PC-9 (cell line): ENCODE measurements around the gene TMPO. TPM values are rescaled to one million over a fixed set of nuclear protein-coding genes. Genes with fewer than 3 reads are reported as not detected.
A peak's percentile ranks its signal among the peaks of the same experiment; 100 is the strongest.

ENCODE experiments used
- BruUV-seq: library from RNA; stranded (reverse); fragments of 400-500 nt; replicated peaks from 2 replicates; lab custom pipeline; 2021; lab: Mats Ljungman, UMichigan
- CTCF ChIA-PET: fragments of 300-600 bp; sonication (Branson Sonifier 250); formaldehyde crosslinking; loops from one replicate; lab custom pipeline; 2022; ENCODE audit warnings: antibody characterized with exemption; lab: Charles Lee
- POLR2A ChIA-PET: fragments of 300-600 bp; sonication (Branson Sonifier 250); formaldehyde crosslinking; loops from one replicate; lab custom pipeline; 2022; ENCODE audit warnings: antibody characterized with exemption; ENCODE audit not compliant: unreplicated experiment; lab: Charles Lee
- DNase-seq, 2 experiments: peaks; one replicate each; pipeline versions ENCODE4 v3.0.0 to v3.0.0-alpha.2; 2015 to 2022; ENCODE audit warnings: mixed read lengths in 1 of 2
- H2AFZ ChIP-seq: fragments of 200-600 bp; sonication (generic); 2 replicates; pipeline ENCODE4 v1.8.1; 2017; ENCODE audit warnings: antibody characterized with exemption
- H3F3A ChIP-seq: fragments of 200-600 bp; sonication (generic); 2 replicates; pipeline ENCODE4 v1.8.1; 2017; ENCODE audit warnings: antibody characterized with exemption, mild to moderate bottlenecking, low read depth; ENCODE audit not compliant: insufficient read depth
- H3K27ac ChIP-seq: fragments of 200-600 bp; sonication (generic); 2 replicates; pipeline ENCODE4 v1.6.1; 2016; ENCODE audit warnings: mixed run types
- H3K27me3 ChIP-seq: fragments of 200-600 bp; sonication (generic); 2 replicates; pipeline ENCODE4 v1.6.1; 2016; ENCODE audit warnings: low read depth, mixed run types; ENCODE audit not compliant: insufficient read depth
- H3K36me3 ChIP-seq: fragments of 200-600 bp; sonication (generic); 2 replicates; pipeline ENCODE4 v1.6.1; 2016; ENCODE audit warnings: low read depth, mixed run types
- H3K4me1 ChIP-seq: fragments of 200-600 bp; sonication (generic); replicated peaks from 2 replicates; pipeline ENCODE4 v1.6.1; 2016; ENCODE audit warnings: mixed run types; ENCODE audit not compliant: insufficient read depth
- H3K4me2 ChIP-seq: fragments of 200-600 bp; sonication (generic); 2 replicates; pipeline ENCODE4 v1.6.1; 2017; ENCODE audit warnings: mixed run types
- H3K4me3 ChIP-seq: fragments of 200-600 bp; sonication (generic); 2 replicates; pipeline ENCODE4 v1.6.1; 2016; ENCODE audit warnings: mixed run types
- H3K79me2 ChIP-seq: fragments of 200-600 bp; sonication (generic); 2 replicates; pipeline ENCODE4 v1.6.1; 2017; ENCODE audit warnings: low read depth, mixed run types
- H3K9me2 ChIP-seq: fragments of 200-600 bp; sonication (generic); 2 replicates; pipeline ENCODE4 v1.8.1; 2017; ENCODE audit warnings: mild to moderate bottlenecking; ENCODE audit not compliant: insufficient read depth
- H3K9me3 ChIP-seq: fragments of 200-600 bp; sonication (generic); 2 replicates; pipeline ENCODE4 v1.8.1; 2016; ENCODE audit warnings: low read depth; ENCODE audit not compliant: insufficient read depth
- H4K20me1 ChIP-seq: fragments of 200-600 bp; sonication (generic); 2 replicates; pipeline ENCODE4 v1.8.1; 2017; ENCODE audit not compliant: insufficient read depth
- EZH2 ChIP-seq: fragments of 200-600 bp; sonication (generic); IDR thresholded peaks from 2 replicates; pipeline ENCODE4 v1.8.0; 2017; ENCODE audit warnings: antibody characterized with exemption, low read depth
- intact Hi-C: fragments of 100-400 bp; cut with micrococcal nuclease; formaldehyde crosslinking; loops from one replicate; pipeline ENCODE4 v1.10.0; 2022; ENCODE audit not compliant: unreplicated experiment
- total RNA-seq: library from RNA; stranded (reverse); gene quantifications from 2 replicates; pipeline ENCODE4 v1.2.3, GENCODE V29; 2021
- TF ChIP-seq, protein P1 (sequence below): fragments of 200-600 bp; sonication (generic); conservative IDR thresholded peaks from 2 replicates; pipeline ENCODE4 v1.6.1; 2017; ENCODE audit warnings: mixed run types, antibody characterized with exemption, mild to moderate bottlenecking, moderate library complexity

TMPO gene
- total RNA-seq, 1 experiment from 2014 or later, result 171 TPM

DNA sequence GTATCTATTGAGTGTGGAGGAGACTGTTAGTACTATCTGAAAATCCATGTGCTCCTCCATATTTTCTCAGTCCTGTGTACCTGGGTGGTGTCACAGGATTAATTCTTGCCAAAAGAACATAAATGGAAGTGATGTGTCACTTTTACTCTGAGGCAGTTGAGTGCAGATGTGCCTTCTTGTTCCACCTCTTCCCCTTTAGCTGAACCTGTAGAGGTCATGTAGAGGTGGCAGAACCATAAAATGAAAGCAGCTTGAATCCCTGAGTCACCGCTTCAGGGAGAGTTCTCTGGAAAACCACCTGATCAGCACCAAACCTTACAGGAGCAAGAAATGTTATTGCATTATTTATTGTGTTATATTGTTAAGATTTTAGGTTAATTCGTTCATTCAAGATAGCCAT lies 63.4 kb downstream of the TMPO start:
- H3K9me3 ChIP-seq, result no peaks in the 10 kb centered on the region
- H3K27me3 ChIP-seq, result no peaks in the 10 kb centered on the region
- H4K20me1 ChIP-seq, result no peaks in the 10 kb centered on the region
- H2AFZ ChIP-seq, result no peak overlapping the region
- TF ChIP-seq, protein P1, sequence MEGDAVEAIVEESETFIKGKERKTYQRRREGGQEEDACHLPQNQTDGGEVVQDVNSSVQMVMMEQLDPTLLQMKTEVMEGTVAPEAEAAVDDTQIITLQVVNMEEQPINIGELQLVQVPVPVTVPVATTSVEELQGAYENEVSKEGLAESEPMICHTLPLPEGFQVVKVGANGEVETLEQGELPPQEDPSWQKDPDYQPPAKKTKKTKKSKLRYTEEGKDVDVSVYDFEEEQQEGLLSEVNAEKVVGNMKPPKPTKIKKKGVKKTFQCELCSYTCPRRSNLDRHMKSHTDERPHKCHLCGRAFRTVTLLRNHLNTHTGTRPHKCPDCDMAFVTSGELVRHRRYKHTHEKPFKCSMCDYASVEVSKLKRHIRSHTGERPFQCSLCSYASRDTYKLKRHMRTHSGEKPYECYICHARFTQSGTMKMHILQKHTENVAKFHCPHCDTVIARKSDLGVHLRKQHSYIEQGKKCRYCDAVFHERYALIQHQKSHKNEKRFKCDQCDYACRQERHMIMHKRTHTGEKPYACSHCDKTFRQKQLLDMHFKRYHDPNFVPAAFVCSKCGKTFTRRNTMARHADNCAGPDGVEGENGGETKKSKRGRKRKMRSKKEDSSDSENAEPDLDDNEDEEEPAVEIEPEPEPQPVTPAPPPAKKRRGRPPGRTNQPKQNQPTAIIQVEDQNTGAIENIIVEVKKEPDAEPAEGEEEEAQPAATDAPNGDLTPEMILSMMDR, result no peak
- TF ChIP-seq EZH2, result no peak
- no peaks in the 10 kb centered on the region for H3F3A ChIP-seq
- H3K79me2 ChIP-seq, result no peaks in the 10 kb centered on the region
- ChIA-PET POLR2A (interaction anchor here (0.7 kb wide), 1 partner anchor 15 kb away, joined by 8 read pairs; the partner anchor contains the start of gene SLC25A3), CTCF (interaction anchor here (1.2 kb wide), 1 partner anchor 12 kb away, joined by 4 read pairs; no protein-coding TSS in a partner anchor)
- H3K4me3 ChIP-seq, result no peak overlapping the region
- H3K27ac ChIP-seq, result no peak overlapping the region
- intact Hi-C loops, result no loop called here
- H3K4me2 ChIP-seq, result no peak overlapping the region
- peak in 1 of 2 experiments; percentile 38 for DNase-seq
- H3K36me3 ChIP-seq, result no peaks in the 10 kb centered on the region
- H3K9me2 ChIP-seq, result no peaks in the 10 kb centered on the region
- peaks cover 6% of the 10 kb centered on the region; the same call in 1 of the 2 replicates for H3K4me1 ChIP-seq
- no TSS peak for BruUV-seq

DNA sequence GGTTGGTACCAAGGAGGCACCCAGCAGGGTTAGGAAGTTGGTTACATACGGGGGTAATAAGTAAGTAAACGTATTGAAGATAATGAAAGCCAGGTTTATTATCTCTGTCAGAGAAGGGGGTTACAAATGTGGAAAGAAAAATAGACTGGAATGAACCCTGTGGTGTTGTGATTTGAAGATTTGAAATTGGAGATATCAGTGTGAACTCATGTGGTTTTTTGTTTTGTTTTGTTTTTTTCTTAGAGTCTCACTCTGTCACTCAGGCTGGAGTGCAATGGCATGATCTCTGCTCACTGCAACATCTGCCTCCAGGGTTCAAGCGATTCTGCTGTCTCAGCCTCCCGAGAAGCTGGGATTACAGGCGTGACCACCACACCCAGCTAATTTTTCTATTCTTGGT lies 64.0 kb downstream of the TMPO start:
- Histone ChIP-seq H4K20me1 (no peaks in the 10 kb centered on the region), H3F3A (no peaks in the 10 kb centered on the region), H3K9me3 (no peaks in the 10 kb centered on the region), H3K4me3 (no peak overlapping the region), H3K27ac (no peak overlapping the region), H3K4me1 (0 out of 2 replicates have a peak, but pooled peaks cover 6% of the 10 kb centered on the region), H3K79me2 (no peaks in the 10 kb centered on the region), H3K36me3 (no peaks in the 10 kb centered on the region), H3K27me3 (no peaks in the 10 kb centered on the region), H2AFZ (no peak overlapping the region), H3K9me2 (no peaks in the 10 kb centered on the region), H3K4me2 (no peak overlapping the region)
- no peak for TF ChIP-seq EZH2
- TF ChIP-seq, protein P1, result no peak
- intact Hi-C loops, result no loop called here
- no TSS peak for BruUV-seq
- no peak for DNase-seq
- ChIA-PET POLR2A (no interaction called here), CTCF (interaction anchor here (1.2 kb wide), 1 partner anchor 12 kb away, joined by 4 read pairs; no protein-coding TSS in a partner anchor)

DNA sequence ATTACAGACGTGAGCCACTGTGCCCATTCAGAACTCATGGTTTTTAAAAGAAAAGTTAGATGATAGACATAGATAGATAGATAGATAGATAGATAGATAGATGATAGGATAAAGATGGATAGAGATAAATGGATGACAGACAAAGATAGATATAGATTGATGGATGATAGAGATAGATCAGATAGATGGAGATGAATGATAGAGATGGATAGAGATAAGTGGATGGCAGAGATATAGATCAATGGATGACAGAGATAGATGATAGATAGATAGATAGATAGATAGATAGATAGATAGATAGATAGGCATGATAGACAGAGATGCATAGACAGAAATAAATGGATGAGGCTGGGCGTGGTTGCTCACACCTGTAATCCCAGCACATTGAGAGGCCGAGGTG lies 64.4 kb downstream of the TMPO start:
- H2AFZ ChIP-seq, result no peak overlapping the region
- TF ChIP-seq EZH2, result no peak
- TF ChIP-seq, protein P1, result no peak
- no peaks in the 10 kb centered on the region for H3K9me2 ChIP-seq
- POLR2A ChIA-PET, result no interaction called here
- H3K4me1 ChIP-seq, result 0 out of 2 replicates have a peak, but pooled peaks cover 6% of the 10 kb centered on the region
- no peaks in the 10 kb centered on the region for H3K36me3 ChIP-seq
- no peak overlapping the region for H3K27ac ChIP-seq
- no peak for DNase-seq
- intact Hi-C loops, result no loop called here
- H3K9me3 ChIP-seq, result no peaks in the 10 kb centered on the region
- no peak overlapping the region for H3K4me3 ChIP-seq
- CTCF ChIA-PET, result no interaction called here
- H4K20me1 ChIP-seq, result no peaks in the 10 kb centered on the region
- H3F3A ChIP-seq, result no peaks in the 10 kb centered on the region
- H3K4me2 ChIP-seq, result no peak overlapping the region
- no peaks in the 10 kb centered on the region for H3K27me3 ChIP-seq
- H3K79me2 ChIP-seq, result no peaks in the 10 kb centered on the region
- BruUV-seq, result no TSS peak
